H9 (cell line): ENCODE results near the gene PPP1R15A. TPM values are rescaled to one million over a fixed set of nuclear protein-coding genes. Genes with fewer than 3 reads are reported as not detected.

Experiments
- DNase-seq: peaks from one replicate; pipeline ENCODE4 v3.0.0-alpha.2; 2017
- H2AFZ ChIP-seq: one replicate; pipeline ENCODE4 v1.6.1; 2013; ENCODE audit warnings: mild to moderate bottlenecking, low read length, control low read depth, moderate library complexity
- H2AK5ac ChIP-seq: 2 replicates; pipeline ENCODE4 v1.6.1; 2013; ENCODE audit warnings: low read length, control low read depth, mixed read lengths; ENCODE audit not compliant: insufficient read length
- H2BK120ac ChIP-seq: one replicate; pipeline ENCODE4 v1.6.1; 2013; ENCODE audit warnings: low read depth, mild to moderate bottlenecking, low read length, control low read depth, inconsistent platforms; ENCODE audit not compliant: poor library complexity, severe bottlenecking
- H2BK12ac ChIP-seq: 2 replicates; pipeline ENCODE4 v1.6.1; 2013; ENCODE audit warnings: low read length, control low read depth, mixed read lengths, low read depth; ENCODE audit not compliant: insufficient read length
- H2BK15ac ChIP-seq: 2 replicates; pipeline ENCODE4 v1.6.1; 2013; ENCODE audit warnings: low read depth, low read length, control low read depth
- H2BK20ac ChIP-seq: one replicate; pipeline ENCODE4 v1.6.1; 2013; ENCODE audit warnings: low read depth, mild to moderate bottlenecking, low read length, control low read depth, inconsistent platforms; ENCODE audit not compliant: poor library complexity, severe bottlenecking
- H2BK5ac ChIP-seq: 2 replicates; pipeline ENCODE4 v1.6.1; 2013; ENCODE audit warnings: low read length, control low read depth, mixed read lengths; ENCODE audit not compliant: insufficient read length
- H3K14ac ChIP-seq: 2 replicates; pipeline ENCODE4 v1.6.1; 2013; ENCODE audit warnings: low read length, control low read depth; ENCODE audit not compliant: insufficient read depth
- H3K18ac ChIP-seq: 2 replicates; pipeline ENCODE4 v1.6.1; 2013; ENCODE audit warnings: low read depth, mild to moderate bottlenecking, mixed read lengths, low read length, control low read depth; ENCODE audit not compliant: insufficient read length
- H3K23ac ChIP-seq: 2 replicates; pipeline ENCODE4 v1.6.1; 2013; ENCODE audit warnings: low read length, control low read depth, mixed read lengths, low read depth; ENCODE audit not compliant: insufficient read length
- H3K23me2 ChIP-seq: 2 replicates; pipeline ENCODE4 v1.6.1; 2013; ENCODE audit warnings: low read depth, mild to moderate bottlenecking, mixed read lengths, low read length, control low read depth; ENCODE audit not compliant: insufficient read length, poor library complexity, severe bottlenecking
- H3K27ac ChIP-seq: 2 replicates; pipeline ENCODE4 v1.5.1; 2013; ENCODE audit warnings: low read length, control low read depth, mixed read lengths, low read depth; ENCODE audit not compliant: insufficient read length
- H3K27me3 ChIP-seq: 2 replicates; pipeline ENCODE4 v1.6.1; 2013; ENCODE audit warnings: low read length, control low read depth, inconsistent platforms; ENCODE audit not compliant: insufficient read depth
- H3K4ac ChIP-seq: 2 replicates; pipeline ENCODE4 v1.6.1; 2013; ENCODE audit warnings: low read depth, mild to moderate bottlenecking, control low read depth, inconsistent platforms, low read length, moderate library complexity
- H3K4me1 ChIP-seq: 2 replicates; pipeline ENCODE4 v1.6.1; 2013; ENCODE audit warnings: low read length, control low read depth, inconsistent platforms; ENCODE audit not compliant: insufficient read depth
- H3K4me2 ChIP-seq: 2 replicates; pipeline ENCODE4 v1.6.1; 2013; ENCODE audit warnings: low read length, control low read depth, mixed read lengths; ENCODE audit not compliant: insufficient read length, insufficient read depth
- H3K56ac ChIP-seq: 2 replicates; pipeline ENCODE4 v1.6.1; 2013; ENCODE audit warnings: low read depth, mild to moderate bottlenecking, mixed read lengths, low read length, control low read depth; ENCODE audit not compliant: insufficient read length
- H3K79me1 ChIP-seq: 2 replicates; pipeline ENCODE4 v1.6.1; 2013; ENCODE audit warnings: low read depth, mild to moderate bottlenecking, moderate library complexity, low read length, control low read depth, inconsistent platforms; ENCODE audit not compliant: insufficient read depth, poor library complexity, severe bottlenecking
- H3K79me2 ChIP-seq: 2 replicates; pipeline ENCODE4 v1.6.1; 2013; ENCODE audit warnings: low read length, control low read depth, inconsistent platforms; ENCODE audit not compliant: insufficient read depth
- H3K9ac ChIP-seq: 2 replicates; pipeline ENCODE4 v1.6.1; 2013; ENCODE audit warnings: low read length, control low read depth, mixed read lengths; ENCODE audit not compliant: insufficient read length; ENCODE audit errors: extremely low read depth
- H3K9me3 ChIP-seq: one replicate; pipeline ENCODE4 v1.6.1; 2013; ENCODE audit warnings: low read depth, low read length, inconsistent platforms; ENCODE audit not compliant: control insufficient read depth
- H3T11ph ChIP-seq: one replicate; pipeline ENCODE4 v1.6.1; 2013; ENCODE audit warnings: mild to moderate bottlenecking, low read length, control low read depth, inconsistent platforms
- H4K20me1 ChIP-seq: one replicate; pipeline ENCODE4 v1.6.1; 2013; ENCODE audit not compliant: control insufficient read depth, insufficient read length, insufficient read depth
- H4K5ac ChIP-seq: 2 replicates; pipeline ENCODE4 v1.6.1; 2013; ENCODE audit warnings: low read depth, mild to moderate bottlenecking, mixed read lengths, low read length, control low read depth; ENCODE audit not compliant: insufficient read length
- H4K8ac ChIP-seq: replicated peaks from 2 replicates; pipeline ENCODE4 v1.6.1; 2013; ENCODE audit warnings: low read length, control low read depth, mixed read lengths, low read depth; ENCODE audit not compliant: insufficient read length
- H4K91ac ChIP-seq: 2 replicates; pipeline ENCODE4 v1.6.1; 2013; ENCODE audit warnings: low read depth, mild to moderate bottlenecking, moderate library complexity, mixed read lengths, low read length, control low read depth; ENCODE audit not compliant: insufficient read length
- H3K27ac Mint-ChIP-seq, 3 experiments: 2 replicates in 2 of 3; 3 replicates in 1 of 3; pipeline ENCODE4 v1.8.0; 2020 to 2021; ENCODE audit warnings: mixed read lengths in 3 of 3, mild to moderate bottlenecking in 1 of 3, moderate library complexity in 1 of 3
- H3K27me3 Mint-ChIP-seq: 2 replicates; pipeline ENCODE4 v1.8.0; 2021; ENCODE audit warnings: low read depth, mild to moderate bottlenecking, moderate library complexity, mixed read lengths
- H3K36me3 Mint-ChIP-seq, 3 experiments: 2 replicates in 2 of 3; 3 replicates in 1 of 3; pipeline ENCODE4 v1.8.0; 2020 to 2021; ENCODE audit warnings: low read depth in 3 of 3, mixed read lengths in 3 of 3; ENCODE audit not compliant: insufficient read depth in 1 of 3
- H3K4me1 Mint-ChIP-seq, 2 experiments: 2 replicates each; pipeline ENCODE4 v1.8.0; 2020; ENCODE audit warnings: mixed read lengths in 2 of 2
- H3K4me3 Mint-ChIP-seq, 2 experiments: 2 replicates in 1 of 2; 3 replicates in 1 of 2; pipeline ENCODE4 v1.8.0; 2020 to 2021; ENCODE audit warnings: mild to moderate bottlenecking in 2 of 2, mixed read lengths in 2 of 2, moderate library complexity in 1 of 2
- H3K9me3 Mint-ChIP-seq, 2 experiments: 2 replicates in 1 of 2; 3 replicates in 1 of 2; pipeline ENCODE4 v1.8.0; 2020; ENCODE audit warnings: mild to moderate bottlenecking in 2 of 2, mixed read lengths in 2 of 2, moderate library complexity in 1 of 2
- WGBS: extraction: QIAGEN DNeasy Blood & Tissue Kit; methylation state at CpG from one replicate; pipeline ENCODE4 v1.1.7; 2013; ENCODE audit warnings: missing lambda C conversion rate, low lambda C conversion rate, mixed read lengths; ENCODE audit not compliant: insufficient read length; ENCODE audit errors: extremely low coverage; 5-methylcytosine and 5-hydroxymethylcytosine counted together
- total RNA-seq: library from RNA; stranded (reverse); gene quantifications from 2 replicates; pipeline ENCODE4 v1.2.1, GENCODE V29; 2021
- TF ChIP-seq, protein P1 (sequence below): fragments of 200-600 bp; sonication (generic); conservative IDR thresholded peaks from 3 replicates; pipeline ENCODE4 v1.8.0; 2021; ENCODE audit warnings: antibody characterized with exemption, mild to moderate bottlenecking

PPP1R15A gene
- total RNA-seq, 1 experiment from 2014 or later = 17.2 TPM

DNA sequence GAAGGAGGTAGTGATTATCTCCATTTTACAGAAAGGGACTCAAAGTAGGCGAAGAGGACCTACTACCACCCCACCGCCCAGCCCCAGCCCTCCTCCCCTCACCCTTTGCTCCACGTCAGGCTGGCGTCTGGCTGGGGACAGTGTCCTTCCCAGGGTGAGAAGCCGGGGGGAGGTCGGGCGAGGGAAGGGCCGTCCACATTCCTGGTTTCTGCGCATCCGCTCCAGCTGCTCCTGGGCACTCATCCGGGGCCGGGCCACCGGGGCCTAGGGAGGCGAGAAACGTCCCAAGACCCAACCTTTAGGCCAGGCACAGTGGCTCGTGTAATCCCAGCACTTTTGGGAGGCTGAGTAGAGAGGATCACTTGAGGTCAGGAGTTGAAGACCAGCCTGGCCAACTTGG lies 31.2 kb upstream of the PPP1R15A start:
- Histone ChIP-seq H3K27ac (no peak overlapping the region), H4K20me1 (no peaks in the 10 kb centered on the region), H2AFZ (no peak overlapping the region), H3K56ac (no peak overlapping the region), H3T11ph (no peak overlapping the region), H2BK120ac (no peak overlapping the region), H3K9me3 (no peaks in the 10 kb centered on the region), H2BK12ac (no peak overlapping the region), H3K14ac (no peak overlapping the region), H3K27me3 (no peaks in the 10 kb centered on the region), H3K23ac (no peak overlapping the region), H4K5ac (no peak overlapping the region), H4K8ac (no peak overlapping the region), H3K18ac (no peak overlapping the region), H2AK5ac (no peak overlapping the region), H2BK20ac (no peak overlapping the region), H4K91ac (no peak overlapping the region), H3K4me2 (no peak overlapping the region), H3K23me2 (peaks cover 5% of the 10 kb centered on the region), H3K79me2 (no peaks in the 10 kb centered on the region), H2BK15ac (no peak overlapping the region), H2BK5ac (no peak overlapping the region), H3K4ac (no peak overlapping the region), H3K9ac (no peak overlapping the region), H3K4me1 (no peaks in the 10 kb centered on the region), H3K79me1 (no peaks in the 10 kb centered on the region)
- Mint-ChIP-seq H3K4me1 (peaks cover 14 to 16% of the 10 kb centered on the region in 2 experiments), H3K27ac (no peak overlapping the region), H3K27me3 (no peaks in the 10 kb centered on the region), H3K36me3 (peaks cover 4 to 17% (median 16%) of the 10 kb centered on the region in 3 experiments; a peak in 6 of 7 replicates), H3K9me3 (no peaks in the 10 kb centered on the region), H3K4me3 (no peak overlapping the region)
- no peak for DNase-seq
- WGBS = no CpG with 5 or more reads among the region's 16 CpGs
- TF ChIP-seq, protein P1, sequence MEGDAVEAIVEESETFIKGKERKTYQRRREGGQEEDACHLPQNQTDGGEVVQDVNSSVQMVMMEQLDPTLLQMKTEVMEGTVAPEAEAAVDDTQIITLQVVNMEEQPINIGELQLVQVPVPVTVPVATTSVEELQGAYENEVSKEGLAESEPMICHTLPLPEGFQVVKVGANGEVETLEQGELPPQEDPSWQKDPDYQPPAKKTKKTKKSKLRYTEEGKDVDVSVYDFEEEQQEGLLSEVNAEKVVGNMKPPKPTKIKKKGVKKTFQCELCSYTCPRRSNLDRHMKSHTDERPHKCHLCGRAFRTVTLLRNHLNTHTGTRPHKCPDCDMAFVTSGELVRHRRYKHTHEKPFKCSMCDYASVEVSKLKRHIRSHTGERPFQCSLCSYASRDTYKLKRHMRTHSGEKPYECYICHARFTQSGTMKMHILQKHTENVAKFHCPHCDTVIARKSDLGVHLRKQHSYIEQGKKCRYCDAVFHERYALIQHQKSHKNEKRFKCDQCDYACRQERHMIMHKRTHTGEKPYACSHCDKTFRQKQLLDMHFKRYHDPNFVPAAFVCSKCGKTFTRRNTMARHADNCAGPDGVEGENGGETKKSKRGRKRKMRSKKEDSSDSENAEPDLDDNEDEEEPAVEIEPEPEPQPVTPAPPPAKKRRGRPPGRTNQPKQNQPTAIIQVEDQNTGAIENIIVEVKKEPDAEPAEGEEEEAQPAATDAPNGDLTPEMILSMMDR = no peak
